PC-9 (cell line): ENCODE measurements around the gene RGS18. TPM values are rescaled to one million over a fixed set of nuclear protein-coding genes. Genes with fewer than 3 reads are reported as not detected.
A peak's percentile ranks its signal among the peaks of the same experiment; 100 is the strongest.
"Not testable (repeated sequence)": the region's sequence is repeated elsewhere in the genome, so short reads cannot be mapped to it uniquely, and the experiment has no call there.

Experiments
- BruUV-seq: library from RNA; stranded (reverse); fragments of 400-500 nt; replicated peaks from 2 replicates; lab custom pipeline; 2021; lab: Mats Ljungman, UMichigan
- CTCF ChIA-PET: fragments of 300-600 bp; sonication (Branson Sonifier 250); formaldehyde crosslinking; loops from one replicate; lab custom pipeline; 2022; ENCODE audit warnings: antibody characterized with exemption; lab: Charles Lee
- POLR2A ChIA-PET: fragments of 300-600 bp; sonication (Branson Sonifier 250); formaldehyde crosslinking; loops from one replicate; lab custom pipeline; 2022; ENCODE audit warnings: antibody characterized with exemption; ENCODE audit not compliant: unreplicated experiment; lab: Charles Lee
- DNase-seq, 2 experiments: peaks; one replicate each; pipeline versions ENCODE4 v3.0.0 to v3.0.0-alpha.2; 2015 to 2022; ENCODE audit warnings: mixed read lengths in 1 of 2
- H2AFZ ChIP-seq: fragments of 200-600 bp; sonication (generic); 2 replicates; pipeline ENCODE4 v1.8.1; 2017; ENCODE audit warnings: antibody characterized with exemption
- H3F3A ChIP-seq: fragments of 200-600 bp; sonication (generic); 2 replicates; pipeline ENCODE4 v1.8.1; 2017; ENCODE audit warnings: antibody characterized with exemption, mild to moderate bottlenecking, low read depth; ENCODE audit not compliant: insufficient read depth
- H3K27ac ChIP-seq: fragments of 200-600 bp; sonication (generic); 2 replicates; pipeline ENCODE4 v1.6.1; 2016; ENCODE audit warnings: mixed run types
- H3K27me3 ChIP-seq: fragments of 200-600 bp; sonication (generic); 2 replicates; pipeline ENCODE4 v1.6.1; 2016; ENCODE audit warnings: low read depth, mixed run types; ENCODE audit not compliant: insufficient read depth
- H3K36me3 ChIP-seq: fragments of 200-600 bp; sonication (generic); 2 replicates; pipeline ENCODE4 v1.6.1; 2016; ENCODE audit warnings: low read depth, mixed run types
- H3K4me1 ChIP-seq: fragments of 200-600 bp; sonication (generic); replicated peaks from 2 replicates; pipeline ENCODE4 v1.6.1; 2016; ENCODE audit warnings: mixed run types; ENCODE audit not compliant: insufficient read depth
- H3K4me2 ChIP-seq: fragments of 200-600 bp; sonication (generic); 2 replicates; pipeline ENCODE4 v1.6.1; 2017; ENCODE audit warnings: mixed run types
- H3K4me3 ChIP-seq: fragments of 200-600 bp; sonication (generic); 2 replicates; pipeline ENCODE4 v1.6.1; 2016; ENCODE audit warnings: mixed run types
- H3K79me2 ChIP-seq: fragments of 200-600 bp; sonication (generic); 2 replicates; pipeline ENCODE4 v1.6.1; 2017; ENCODE audit warnings: low read depth, mixed run types
- H3K9me2 ChIP-seq: fragments of 200-600 bp; sonication (generic); 2 replicates; pipeline ENCODE4 v1.8.1; 2017; ENCODE audit warnings: mild to moderate bottlenecking; ENCODE audit not compliant: insufficient read depth
- H3K9me3 ChIP-seq: fragments of 200-600 bp; sonication (generic); 2 replicates; pipeline ENCODE4 v1.8.1; 2016; ENCODE audit warnings: low read depth; ENCODE audit not compliant: insufficient read depth
- H4K20me1 ChIP-seq: fragments of 200-600 bp; sonication (generic); 2 replicates; pipeline ENCODE4 v1.8.1; 2017; ENCODE audit not compliant: insufficient read depth
- CTCF ChIP-seq: fragments of 200-600 bp; sonication (generic); conservative IDR thresholded peaks from 2 replicates; pipeline ENCODE4 v1.6.1; 2017; ENCODE audit warnings: mixed run types, antibody characterized with exemption, mild to moderate bottlenecking, moderate library complexity
- EZH2 ChIP-seq: fragments of 200-600 bp; sonication (generic); IDR thresholded peaks from 2 replicates; pipeline ENCODE4 v1.8.0; 2017; ENCODE audit warnings: antibody characterized with exemption, low read depth
- intact Hi-C: fragments of 100-400 bp; cut with micrococcal nuclease; formaldehyde crosslinking; loops from one replicate; pipeline ENCODE4 v1.10.0; 2022; ENCODE audit not compliant: unreplicated experiment
- total RNA-seq: library from RNA; stranded (reverse); gene quantifications from 2 replicates; pipeline ENCODE4 v1.2.3, GENCODE V29; 2021

RGS18 gene
- total RNA-seq, 1 experiment from 2014 or later = not detected

- H3K4me2 ChIP-seq = no peak overlapping the region
- H3F3A ChIP-seq = no peaks in the 10 kb centered on the region
- no TSS peak for BruUV-seq
- no peaks in the 10 kb centered on the region for H3K79me2 ChIP-seq
- H3K4me3 ChIP-seq = no peak overlapping the region
- H3K27me3 ChIP-seq = no peaks in the 10 kb centered on the region
- ChIA-PET CTCF (no interaction called here), POLR2A (no interaction called here)
- H3K4me1 ChIP-seq = no peaks in the 10 kb centered on the region
- H3K36me3 ChIP-seq = no peaks in the 10 kb centered on the region
- no peak overlapping the region for H2AFZ ChIP-seq
- no peaks in the 10 kb centered on the region for H3K9me2 ChIP-seq
- intact Hi-C loops = no loop called here
- no peaks in the 10 kb centered on the region for H4K20me1 ChIP-seq
- no peaks in the 10 kb centered on the region for H3K9me3 ChIP-seq
- TF ChIP-seq EZH2 = no peak
- no peak for TF ChIP-seq CTCF
- H3K27ac ChIP-seq = no peak overlapping the region
- no peak for DNase-seq
Observed at GRCh38 chr1:192123212-192123611, 35.0 kb upstream of the RGS18 start.

- Histone ChIP-seq H3K4me2 (no peak overlapping the region), H3K9me2 (no peaks in the 10 kb centered on the region), H2AFZ (no peak overlapping the region), H3K27ac (no peak overlapping the region), H3F3A (no peaks in the 10 kb centered on the region), H3K36me3 (no peaks in the 10 kb centered on the region), H3K4me1 (no peaks in the 10 kb centered on the region), H4K20me1 (no peaks in the 10 kb centered on the region), H3K27me3 (no peaks in the 10 kb centered on the region), H3K4me3 (no peak overlapping the region), H3K79me2 (no peaks in the 10 kb centered on the region), H3K9me3 (no peaks in the 10 kb centered on the region)
- TF ChIP-seq EZH2 (no peak), CTCF (no peak)
- intact Hi-C loops = no loop called here
- BruUV-seq = no TSS peak
- no peak for DNase-seq
- POLR2A ChIA-PET = no interaction called here
- CTCF ChIA-PET = no interaction called here
Observed at GRCh38 chr1:192126030-192126619, 32.1 kb upstream of the RGS18 start.

GRCh38 chr1:192130175-192130574 lies 28.1 kb upstream of the RGS18 start:
- Histone ChIP-seq H2AFZ (0 out of 2 replicates have a peak overlapping the region, but pooled peaks have one; percentile 27), H3K9me2 (no peaks in the 10 kb centered on the region; the same call in 1 of the 2 replicates), H4K20me1 (no peaks in the 10 kb centered on the region), H3K4me3 (no peak overlapping the region), H3K4me2 (no peak overlapping the region), H3K36me3 (no peaks in the 10 kb centered on the region), H3K27me3 (no peaks in the 10 kb centered on the region), H3K27ac (no peak overlapping the region), H3K9me3 (no peaks in the 10 kb centered on the region), H3K79me2 (no peaks in the 10 kb centered on the region), H3K4me1 (no peaks in the 10 kb centered on the region), H3F3A (no peaks in the 10 kb centered on the region)
- BruUV-seq = no TSS peak
- DNase-seq = no peak
- TF ChIP-seq CTCF = no peak
- no peak for TF ChIP-seq EZH2
- ChIA-PET POLR2A (no interaction called here), CTCF (no interaction called here)
- intact Hi-C loops = no loop called here

- H4K20me1 ChIP-seq, DNase-seq, CTCF ChIA-PET, H2AFZ ChIP-seq, H3K9me2 ChIP-seq, BruUV-seq, H3K4me2 ChIP-seq, H3K79me2 ChIP-seq, H3K36me3 ChIP-seq, H3K4me3 ChIP-seq, intact Hi-C loops, H3K27me3 ChIP-seq, H3K27ac ChIP-seq, H3K9me3 ChIP-seq, H3K4me1 ChIP-seq, H3F3A ChIP-seq, POLR2A ChIA-PET: not testable (repeated sequence)
Observed at GRCh38 chr1:192130865-192131264, 27.4 kb upstream of the RGS18 start.
